ENCODE data around the gene TMEM156.

GRCh38 chr4:38928568-38928967 is 103.6 kb downstream of the TMEM156 start:
- TF ChIP-seq CTCF (IDR thresholded peaks at IDR 0.05) (no peak), POLR2A (IDR thresholded peaks at IDR 0.05) (no peak)

All from Peyer's patch (tissue), 4 donors.